SK-N-SH treated with all-trans-retinoic acid at 6 μM for 48 hours (cell line): ENCODE results near the gene SPTB.

Source experiments
- ATAC-seq: fragments of 200-7000 bp; cut with Tn5 transposase; 3 replicates; pipeline ENCODE4 v1.9.1; 2020; ENCODE audit warnings: mild to moderate bottlenecking, moderate library complexity
- BACH2 ChIP-seq: fragments of 250-450 bp; sonication (Bioruptor Pico); IDR thresholded peaks from 2 replicates; pipeline ENCODE4 v1.9.0; 2021; ENCODE audit warnings: mild to moderate bottlenecking, borderline replicate concordance
- CREB5 ChIP-seq: fragments of 250-450 bp; sonication (Bioruptor Pico); IDR thresholded peaks from 2 replicates; pipeline ENCODE4 v1.5.1; 2020; ENCODE audit warnings: low read depth, mild to moderate bottlenecking, moderate library complexity
- CSDC2 ChIP-seq: fragments of 250-450 bp; sonication (Bioruptor Pico); IDR thresholded peaks from 2 replicates; pipeline ENCODE4 v1.5.0; 2020; ENCODE audit warnings: mild to moderate bottlenecking, moderate library complexity
- CSRNP3 ChIP-seq: fragments of 250-450 bp; sonication (Bioruptor Pico); IDR thresholded peaks from 2 replicates; pipeline ENCODE4 v1.5.1; 2021; ENCODE audit warnings: mild to moderate bottlenecking, moderate library complexity
- ESRRG ChIP-seq: fragments of 250-450 bp; sonication (Bioruptor Pico); IDR thresholded peaks from 2 replicates; pipeline ENCODE4 v1.6.1; 2021; ENCODE audit warnings: mild to moderate bottlenecking
- GLIS3 ChIP-seq: fragments of 250-450 bp; sonication (Bioruptor Pico); IDR thresholded peaks from 2 replicates; pipeline ENCODE4 v1.5.0; 2020; ENCODE audit warnings: mild to moderate bottlenecking, moderate library complexity
- ISL1 ChIP-seq: fragments of 250-450 bp; sonication (Bioruptor Pico); IDR thresholded peaks from 2 replicates; pipeline ENCODE4 v2.1.2; 2022; ENCODE audit warnings: mild to moderate bottlenecking, moderate library complexity
- PATZ1 ChIP-seq: fragments of 250-450 bp; sonication (Bioruptor Pico); IDR thresholded peaks from 2 replicates; pipeline ENCODE4 v1.8.0; 2020; ENCODE audit warnings: mild to moderate bottlenecking, moderate library complexity, borderline replicate concordance
- PPARA ChIP-seq: fragments of 250-450 bp; sonication (Bioruptor Pico); IDR thresholded peaks from 2 replicates; pipeline ENCODE4 v1.5.0; 2020; ENCODE audit warnings: mild to moderate bottlenecking, borderline replicate concordance
- RARB ChIP-seq: fragments of 250-450 bp; sonication (Bioruptor Pico); IDR thresholded peaks from 2 replicates; pipeline ENCODE4 v1.8.0; 2021; ENCODE audit warnings: mild to moderate bottlenecking, moderate library complexity
- SNAI2 ChIP-seq: fragments of 250-450 bp; sonication (Bioruptor Pico); IDR thresholded peaks from 2 replicates; pipeline ENCODE4 v1.5.0; 2020; ENCODE audit warnings: mild to moderate bottlenecking, moderate library complexity
- TCF4 ChIP-seq: fragments of 250-450 bp; sonication (Bioruptor Pico); IDR thresholded peaks from 2 replicates; pipeline ENCODE4 v1.8.0; 2021; ENCODE audit warnings: mild to moderate bottlenecking, moderate library complexity, borderline replicate concordance
- TOX ChIP-seq: fragments of 250-450 bp; sonication (Bioruptor Pico); IDR thresholded peaks from 2 replicates; pipeline ENCODE4 v1.8.0; 2021; ENCODE audit warnings: mild to moderate bottlenecking, moderate library complexity, borderline replicate concordance
- TSHZ2 ChIP-seq: fragments of 250-450 bp; sonication (Bioruptor Pico); IDR thresholded peaks from 2 replicates; pipeline ENCODE4 v1.5.0; 2020; ENCODE audit warnings: mild to moderate bottlenecking, moderate library complexity
- ZC3H10 ChIP-seq: fragments of 250-450 bp; sonication (Bioruptor Pico); IDR thresholded peaks from 2 replicates; pipeline ENCODE4 v1.5.1; 2021; ENCODE audit warnings: mild to moderate bottlenecking, moderate library complexity
- ZFP3 ChIP-seq: fragments of 250-450 bp; sonication (Bioruptor Pico); IDR thresholded peaks from 2 replicates; pipeline ENCODE4 v1.5.0; 2020; ENCODE audit warnings: mild to moderate bottlenecking, moderate library complexity
- ZNF565 ChIP-seq: fragments of 450-650 bp; formaldehyde crosslinking; conservative IDR thresholded peaks from 2 replicates; pipeline ENCODE4 v1.5.0; 2020; ENCODE audit warnings: low read depth, mild to moderate bottlenecking, moderate library complexity
- ZNF70 ChIP-seq: fragments of 450-650 bp; formaldehyde crosslinking; IDR thresholded peaks from 2 replicates; pipeline ENCODE4 v1.5.0; 2020; ENCODE audit warnings: mild to moderate bottlenecking, moderate library complexity
- ZNF8 ChIP-seq: fragments of 450-650 bp; formaldehyde crosslinking; IDR thresholded peaks from 2 replicates; pipeline ENCODE4 v1.5.0; 2020; ENCODE audit warnings: mild to moderate bottlenecking, moderate library complexity

Gene SPTB

GRCh38 chr14:64758691-64759554 lies 120.8 kb downstream of the SPTB start:
- no peak for TF ChIP-seq TOX (CRISPR knock-in tag)
- TF ChIP-seq TCF4 (CRISPR knock-in tag), result peak; percentile 45; the same call in 1 of the 2 replicates
- ATAC-seq, result peak; percentile 77

- ATAC-seq, result no peak
- TF ChIP-seq BACH2 (no peak), RARB (CRISPR knock-in tag) (no peak), CSDC2 (no peak), CREB5 (no peak), ZC3H10 (CRISPR knock-in tag) (no peak), ISL1 (CRISPR knock-in tag) (no peak), ZNF70 (no peak), SNAI2 (CRISPR knock-in tag) (no peak), PPARA (CRISPR knock-in tag) (no peak), TOX (CRISPR knock-in tag) (no peak)
Measured at GRCh38 chr14:64758025-64758521, 121.6 kb downstream of the SPTB start.

- ATAC-seq, result no peak
- no peak for TF ChIP-seq CSRNP3 (CRISPR knock-in tag)
- no peak for TF ChIP-seq PATZ1 (CRISPR knock-in tag)
- TF ChIP-seq TSHZ2 (CRISPR knock-in tag), result no peak
- TF ChIP-seq, all 23 proteins: peak for 0
Measured at GRCh38 chr14:64757601-64758000, 122.1 kb downstream of the SPTB start.

GRCh38 chr14:64756712-64757111 lies 123.0 kb downstream of the SPTB start:
- TF ChIP-seq ZNF70 (no peak), CREB5 (no peak), ZFP3 (CRISPR knock-in tag) (no peak), ZNF565 (CRISPR knock-in tag) (no peak)
- TF ChIP-seq, all 23 proteins: peak for 0
- no peak for ATAC-seq

GRCh38 chr14:64755781-64756221 lies 123.9 kb downstream of the SPTB start:
- ATAC-seq, result no peak
- TF ChIP-seq ZNF8 (CRISPR knock-in tag) (no peak), PPARA (CRISPR knock-in tag) (no peak), ESRRG (CRISPR knock-in tag) (no peak), CSDC2 (no peak), ZNF70 (no peak), GLIS3 (no peak), ZFP3 (CRISPR knock-in tag) (no peak), ISL1 (CRISPR knock-in tag) (no peak), ZC3H10 (CRISPR knock-in tag) (no peak), PATZ1 (CRISPR knock-in tag) (no peak)
